ENCODE data around the gene CYP2S1. TPM values are rescaled to one million over a fixed set of nuclear protein-coding genes. Genes with fewer than 3 reads are reported as not detected.

The CYP2S1 gene
- total and polyA plus RNA-seq, 2 of the 4 experiments (the other 2 are of a cell fraction), result 0.54 to 2.1 TPM

DNA sequence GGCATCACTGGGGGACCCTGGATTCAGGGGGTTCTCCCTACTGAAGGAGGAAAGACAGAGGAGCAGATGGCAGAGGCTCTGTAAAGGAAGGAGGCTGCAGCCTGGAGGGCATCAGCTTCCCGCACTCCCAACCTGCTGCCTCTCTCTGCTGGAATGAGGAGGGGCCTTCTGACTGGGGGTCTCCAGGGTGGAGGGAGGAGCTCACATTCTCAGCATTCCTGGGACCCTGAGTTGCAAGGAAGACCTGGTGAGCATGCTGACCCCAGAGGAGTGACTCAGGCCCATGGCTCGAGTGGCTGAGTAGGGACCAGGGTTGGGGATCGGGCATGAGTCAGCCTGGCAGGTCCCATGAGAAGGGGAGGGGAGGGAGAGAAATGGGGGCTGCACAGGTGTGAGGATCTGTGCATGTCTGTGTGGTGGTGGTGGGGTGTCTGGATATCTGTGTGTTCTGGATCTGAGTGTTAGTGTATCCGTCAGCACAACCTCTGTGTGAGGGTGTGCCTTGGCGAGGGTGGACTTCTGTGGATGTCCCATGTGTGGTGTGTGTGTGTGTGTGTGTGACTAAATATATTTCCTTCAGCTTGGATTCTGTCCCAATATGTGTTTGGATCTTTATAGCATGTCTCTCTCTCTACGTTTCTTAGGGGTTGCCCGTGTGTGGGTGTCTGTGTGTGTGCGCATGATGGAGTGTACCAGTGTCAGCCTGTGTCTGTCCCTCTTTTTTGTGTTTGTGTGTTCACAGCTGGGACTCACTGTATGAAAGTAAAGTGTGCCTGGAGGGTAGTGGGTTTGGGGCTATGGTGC lies 30.6 kb downstream of the CYP2S1 start (continued):
- no peak for TF ChIP-seq MAFK (IDR thresholded peaks at IDR 0.05; ENCODE audit: low read depth, low read length)
- TF ChIP-seq BHLHE40 (IDR thresholded peaks at IDR 0.05; ENCODE audit: low read depth, low read length), result peak; percentile 67

DNA sequence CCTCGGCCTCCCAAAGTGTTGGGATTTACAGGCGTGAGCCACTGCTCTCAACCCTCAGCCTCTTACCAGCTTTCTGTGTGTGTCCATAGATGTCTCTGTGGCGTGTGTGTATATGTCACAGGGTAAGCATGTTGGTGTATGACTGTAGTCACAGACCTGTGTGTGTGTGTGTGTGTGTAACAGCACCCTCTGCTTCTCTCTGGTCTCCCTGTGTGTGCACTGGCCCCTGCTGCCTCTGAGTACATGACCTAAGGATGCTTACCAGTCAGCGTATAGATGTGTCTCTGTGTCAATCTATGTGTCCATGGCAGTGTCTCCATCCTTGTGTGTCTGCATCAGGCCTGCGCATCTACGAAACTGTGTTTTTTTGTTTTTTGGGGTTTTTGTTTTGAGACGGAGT lies 31.6 kb downstream of the CYP2S1 start:
- Histone ChIP-seq H3K56ac (ENCODE audit: extremely low read depth, insufficient read depth, low read length) (peak overlapping the region; percentile 55; the same call in 1 of the 2 replicates), H3K4ac (ENCODE audit: low read depth, low read length) (peak overlapping the region; percentile 91), H3K9me3 (ENCODE audit: control insufficient read depth, insufficient read depth, low read length) (no peaks in the 10 kb centered on the region), H2BK15ac (ENCODE audit: low read depth, low read length) (peak overlapping the region; percentile 89; the same call in 2 of the 3 replicates), H3K36me3 (ENCODE audit: control insufficient read depth, insufficient read depth, low read length) (peaks cover 54% of the 10 kb centered on the region), H2AK9ac (replicated peaks; ENCODE audit: low read depth, low read length, poor library complexity) (peak overlapping the region; percentile 66), H3K9ac (ENCODE audit: low read depth, low read length) (peak overlapping the region; percentile 13; the same call in 1 of the 2 replicates), H3K4me1 (ENCODE audit: control insufficient read depth, insufficient read depth, low read length) (peaks cover 42% of the 10 kb centered on the region), H2AK5ac (ENCODE audit: low read depth, low read length) (peak overlapping the region; percentile 99), H4K8ac (ENCODE audit: low read depth in 2 of 2, low read length in 2 of 2) (peak overlapping the region; percentile 74 to 93), H3K27me3 (ENCODE audit: control insufficient read depth, insufficient read depth, low read length) (no peaks in the 10 kb centered on the region), H3K9me1 (ENCODE audit: insufficient read depth, low read length) (peaks cover 24% of the 10 kb centered on the region), H4K20me1 (ENCODE audit: insufficient read depth, low read length) (peaks cover 37% of the 10 kb centered on the region), H3K4me2 (ENCODE audit: low read depth, low read length) (peak overlapping the region; percentile 36; the same call in 1 of the 2 replicates), H2BK5ac (ENCODE audit: low read depth, low read length, poor library complexity, severe bottlenecking) (peak overlapping the region; percentile 97), H3K23ac (ENCODE audit: low read depth, low read length) (peak overlapping the region; percentile 93), H3K14ac (replicated peaks; ENCODE audit: low read depth, low read length) (peak overlapping the region; percentile 69), H4K91ac (ENCODE audit: insufficient read depth, low read depth, low read length) (peak overlapping the region; percentile 100), H2BK20ac (ENCODE audit: low read depth, low read length) (peak overlapping the region; percentile 90), H2AFZ (replicated peaks; ENCODE audit: low read length, poor library complexity) (peak overlapping the region; percentile 43), H2BK120ac (ENCODE audit: low read depth, low read length) (peak overlapping the region; percentile 88), H3K79me1 (ENCODE audit: low read depth in 1 of 2, low read length in 2 of 2) (peaks cover 30 to 71% of the 10 kb centered on the region in 2 experiments), H3K27ac (ENCODE audit: insufficient read depth, low read length) (peak overlapping the region; percentile 96), H3K18ac (ENCODE audit: low read depth, low read length) (peak overlapping the region; percentile 59; the same call in 1 of the 2 replicates), H3K4me3 (ENCODE audit: insufficient read depth, low read depth, low read length) (no peak overlapping the region), H4K5ac (ENCODE audit: low read depth, low read length) (peak overlapping the region; percentile 71)
- intact Hi-C loops (cut with micrococcal nuclease) (loop anchor here (2.0 kb wide), 1 partner anchor 38 kb away; no protein-coding TSS in a partner anchor), in situ Hi-C loops (cut with MboI; ENCODE audit: low sequenced_read_pairs) (no loop called here), dilution Hi-C loops (cut with HindIII; ENCODE audit: low sequenced_read_pairs, unreplicated experiment) (no loop called here)
- no peak for ATAC-seq (ENCODE audit: low read depth)
- no peak for DNase-seq
- BruUV-seq (replicated peaks), result no TSS peak
- CTCF ChIA-PET, result no interaction called here
- WGBS, 2 experiments (ENCODE audit: extremely low coverage in 2 of 2, insufficient read length in 1 of 2), result 95% methylated on average over 4 of the region's 7 CpGs; no CpG with 5 or more reads in 1 of the 2 experiments
- no peak for TF ChIP-seq MAZ (IDR thresholded peaks at IDR 0.05; ENCODE audit: borderline replicate concordance, low read depth, low read length)
- TF ChIP-seq POLR2A (IDR thresholded peaks at IDR 0.05; ENCODE audit: low read depth, low read length), result no peak
- TF ChIP-seq FOS (IDR thresholded peaks at IDR 0.05; ENCODE audit: low read depth, low read length), result no peak
- TF ChIP-seq, protein P1, sequence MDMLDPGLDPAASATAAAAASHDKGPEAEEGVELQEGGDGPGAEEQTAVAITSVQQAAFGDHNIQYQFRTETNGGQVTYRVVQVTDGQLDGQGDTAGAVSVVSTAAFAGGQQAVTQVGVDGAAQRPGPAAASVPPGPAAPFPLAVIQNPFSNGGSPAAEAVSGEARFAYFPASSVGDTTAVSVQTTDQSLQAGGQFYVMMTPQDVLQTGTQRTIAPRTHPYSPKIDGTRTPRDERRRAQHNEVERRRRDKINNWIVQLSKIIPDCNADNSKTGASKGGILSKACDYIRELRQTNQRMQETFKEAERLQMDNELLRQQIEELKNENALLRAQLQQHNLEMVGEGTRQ (IDR thresholded peaks at IDR 0.05; ENCODE audit: low read depth, low read length), result no peak
- no peak for TF ChIP-seq RAD21 (IDR thresholded peaks at IDR 0.05; ENCODE audit: low read length)
- POLR2A ChIA-PET (ENCODE audit: unreplicated experiment), result no interaction called here
